Endothelial cell of umbilical vein (primary cell): ENCODE data around the gene PAX3. TPM values are rescaled to one million over a fixed set of nuclear protein-coding genes. Genes with fewer than 3 reads are reported as not detected.

ENCODE experiments used
- BruUV-seq: library from RNA; stranded (reverse); fragments of 400-500 nt; replicated peaks from 2 replicates; lab custom pipeline; 2021; lab: Mats Ljungman, UMichigan
- CTCF ChIA-PET: fragments of 300-600, 350-600 bp; sonication (Branson Sonifier 250); formaldehyde crosslinking; loops from one replicate; lab custom pipeline; 2021; ENCODE audit warnings: antibody characterized with exemption, inconsistent platforms; lab: Charles Lee
- POLR2A ChIA-PET: fragments of 300-600, 350-600 bp; sonication (Branson Sonifier 250); formaldehyde crosslinking; loops from one replicate; lab custom pipeline; 2021; ENCODE audit warnings: antibody characterized with exemption, inconsistent platforms; lab: Charles Lee
- DNase-seq: peaks from one replicate; pipeline ENCODE4 v3.0.0-alpha.2; 2011; ENCODE audit warnings: low read depth, low spot score
- FAIRE-seq: peaks from 2 replicates; lab custom pipeline; 2011; peaks lifted over from hg19 to GRCh38; lab: Jason Lieb, UNC
- H2AFZ ChIP-seq: 2 replicates; pipeline ENCODE4 v1.6.0; 2012; ENCODE audit warnings: low read depth, low read length, control low read depth, inconsistent platforms
- H3K27ac ChIP-seq: 2 replicates; pipeline ENCODE4 v1.5.1; 2011; ENCODE audit warnings: low read depth, mild to moderate bottlenecking, control low read depth, low read length, moderate library complexity; ENCODE audit not compliant: insufficient read depth
- H3K27me3 ChIP-seq, 2 experiments: 2 replicates each; pipeline versions ENCODE4 v1.6.0 to v1.6.1; 2011; ENCODE audit warnings: low read length in 2 of 2, mixed read lengths in 1 of 2; ENCODE audit not compliant: control insufficient read depth in 2 of 2, insufficient read depth in 2 of 2
- H3K36me3 ChIP-seq, 2 experiments: 2 replicates in 1 of 2; 3 replicates in 1 of 2; pipeline ENCODE4 v1.5.1; 2011; ENCODE audit warnings: low read length in 2 of 2, mild to moderate bottlenecking in 1 of 2, moderate library complexity in 1 of 2; ENCODE audit not compliant: control insufficient read depth in 2 of 2, insufficient read depth in 2 of 2; ENCODE audit errors: extremely low read depth in 1 of 2
- H3K4me1 ChIP-seq: 3 replicates; pipeline ENCODE4 v1.5.1; 2011; ENCODE audit warnings: mild to moderate bottlenecking, low read length; ENCODE audit not compliant: control insufficient read depth, insufficient read depth; ENCODE audit errors: extremely low read depth
- H3K4me2 ChIP-seq: 2 replicates; pipeline ENCODE4 v1.6.1; 2011; ENCODE audit warnings: low read length, control low read depth, mixed read lengths; ENCODE audit not compliant: insufficient read depth
- H3K4me3 ChIP-seq, 3 experiments: fragments of 200-600 bp in 1 of 3; sonication (generic), shearing (Covaris generic) in 1 of 3; replicated peaks in 1 of 3; 2 replicates each; pipeline ENCODE4 v1.5.1; 2011 to 2016; ENCODE audit warnings: control low read depth in 3 of 3, low read length in 3 of 3, mild to moderate bottlenecking in 2 of 3, inconsistent platforms in 1 of 3, low read depth in 1 of 3, moderate library complexity in 1 of 3; ENCODE audit not compliant: insufficient read depth in 1 of 3
- H3K79me2 ChIP-seq: 2 replicates; pipeline ENCODE4 v1.6.0; 2012; ENCODE audit warnings: low read length, inconsistent platforms; ENCODE audit not compliant: control insufficient read depth, insufficient read depth
- H3K9ac ChIP-seq: replicated peaks from 2 replicates; pipeline ENCODE3; 2011; ENCODE audit warnings: low read length, control low read depth; ENCODE audit not compliant: insufficient read depth; ENCODE audit errors: extremely low read depth
- H3K9me1 ChIP-seq: replicated peaks from 3 replicates; pipeline ENCODE4 v1.6.0; 2011; ENCODE audit warnings: mild to moderate bottlenecking, low read length; ENCODE audit not compliant: control insufficient read depth, insufficient read depth; ENCODE audit errors: extremely low read depth
- H3K9me3 ChIP-seq: replicated peaks from 2 replicates; pipeline ENCODE4 v1.5.1; 2012; ENCODE audit warnings: low read length, inconsistent platforms; ENCODE audit not compliant: control insufficient read depth, insufficient read depth
- H4K20me1 ChIP-seq: replicated peaks from 2 replicates; pipeline ENCODE3; 2011; ENCODE audit warnings: mild to moderate bottlenecking, low read length; ENCODE audit not compliant: control insufficient read depth, insufficient read depth; ENCODE audit errors: extremely low read depth
- EZH2 ChIP-seq: IDR thresholded peaks from 2 replicates; pipeline ENCODE4 v1.6.1; 2012; ENCODE audit warnings: borderline replicate concordance, low read depth, mild to moderate bottlenecking, moderate library complexity, low read length, inconsistent platforms; ENCODE audit not compliant: severe bottlenecking
- FOS ChIP-seq: IDR thresholded peaks from 2 replicates; pipeline ENCODE4 v1.6.1; 2011; ENCODE audit warnings: mild to moderate bottlenecking, low read length, moderate library complexity, borderline replicate concordance; ENCODE audit not compliant: insufficient read depth
- GATA2 ChIP-seq: IDR thresholded peaks from 2 replicates; pipeline ENCODE4 v1.7.0; 2011; ENCODE audit warnings: low read depth, mild to moderate bottlenecking, moderate library complexity, mixed read lengths, low read length; ENCODE audit not compliant: insufficient read length, insufficient read depth
- JUN ChIP-seq: IDR thresholded peaks from 2 replicates; pipeline ENCODE4 v1.6.1; 2011; ENCODE audit warnings: borderline replicate concordance, low read depth; ENCODE audit not compliant: insufficient read length, insufficient read depth
- MAX ChIP-seq: IDR thresholded peaks from 2 replicates; pipeline ENCODE4 v1.6.1; 2011; ENCODE audit not compliant: insufficient read depth, insufficient read length
- MYC ChIP-seq: IDR thresholded peaks from one replicate; pipeline ENCODE4 v1.6.1; 2011; ENCODE audit warnings: mild to moderate bottlenecking, low read depth, low read length
- POLR2A ChIP-seq: IDR thresholded peaks from 2 replicates; pipeline ENCODE4 v1.6.1; 2012; ENCODE audit warnings: low read depth, mild to moderate bottlenecking, control low read depth, low read length
- POLR2AphosphoS5 ChIP-seq: IDR thresholded peaks from 2 replicates; pipeline ENCODE4 v1.6.1; 2012; ENCODE audit warnings: low read depth, mild to moderate bottlenecking, control low read depth, low read length, moderate library complexity; ENCODE audit not compliant: insufficient read depth
- dilution Hi-C: fragments of 300-500 bp; cut with MboI; formaldehyde crosslinking; loops from one replicate; pipeline ENCODE4 v1.15.0; 2019; ENCODE audit warnings: low sequenced_read_pairs; ENCODE audit not compliant: extremely low pct_ligation_motif_present
- intact Hi-C: fragments of 100-400 bp; cut with micrococcal nuclease; formaldehyde crosslinking; loops from one replicate; pipeline ENCODE4 v1.10.0; 2022
- polyA plus RNA-seq, 4 experiments: library from polyadenylated mRNA; depleted of rRNA in 3 of 4; stranded (reverse) in 3 of 4; unstranded in 1 of 4; fragments of >200 nt; gene quantifications; 2 replicates each; pipeline versions ENCODE4 v1.2.1 to v1.2.3, GENCODE V29; 2011 to 2012; ENCODE audit warnings: missing spikeins in 1 of 4
- total RNA-seq: library from RNA; stranded (reverse); gene quantifications from 2 replicates; pipeline ENCODE4 v1.2.3, GENCODE V29; 2021
- TF ChIP-seq, protein P1 (sequence below), 2 donors: IDR thresholded peaks; 1 replicate in 1 of 2; 2 replicates in 1 of 2; pipeline ENCODE4 v1.5.1; 2011; ENCODE audit warnings: low read length in 2 of 2, mild to moderate bottlenecking in 2 of 2, moderate library complexity in 2 of 2, control low read depth in 1 of 2, inconsistent platforms in 1 of 2, low read depth in 1 of 2; ENCODE audit not compliant: insufficient read depth in 1 of 2; ENCODE audit errors: extremely low read depth in 1 of 2

Gene PAX3
- total and polyA plus RNA-seq, 2 donors (not counting 3 experiments of a cell fraction or from before 2014, with no cell fraction given), result not detected

GRCh38 chr2:222309766-222310165 lies 11.0 kb upstream of the PAX3 start:
- Histone ChIP-seq H3K9me3 (no peaks in the 10 kb centered on the region), H3K4me2 (no peak overlapping the region), H3K4me3 (no peak overlapping the region), H2AFZ (no peak overlapping the region), H3K27ac (no peak overlapping the region), H3K36me3 (no peaks in the 10 kb centered on the region), H3K9me1 (no peaks in the 10 kb centered on the region), H3K27me3 (peaks cover 95 to 100% of the 10 kb centered on the region in 2 experiments), H4K20me1 (no peaks in the 10 kb centered on the region), H3K79me2 (no peaks in the 10 kb centered on the region), H3K4me1 (peaks cover 9% of the 10 kb centered on the region), H3K9ac (no peak overlapping the region)
- intact Hi-C loops (loop anchor here (10.0 kb wide), 1 partner anchor 805 kb away; no protein-coding TSS in a partner anchor), dilution Hi-C loops (no loop called here)
- BruUV-seq, result no TSS peak
- FAIRE-seq, result no peak
- DNase-seq, result no peak
- ChIA-PET CTCF (interaction anchor here (1.9 to 3.2 kb wide), 2 partner anchors 8 to 252 kb away, joined by 7 to 13 read pairs; no protein-coding TSS in a partner anchor), POLR2A (no interaction called here)
- TF ChIP-seq POLR2A (no peak), MYC (no peak), MAX (no peak), GATA2 (no peak), FOS (no peak), JUN (no peak), POLR2AphosphoS5 (no peak), EZH2 (no peak)
- TF ChIP-seq, protein P1, sequence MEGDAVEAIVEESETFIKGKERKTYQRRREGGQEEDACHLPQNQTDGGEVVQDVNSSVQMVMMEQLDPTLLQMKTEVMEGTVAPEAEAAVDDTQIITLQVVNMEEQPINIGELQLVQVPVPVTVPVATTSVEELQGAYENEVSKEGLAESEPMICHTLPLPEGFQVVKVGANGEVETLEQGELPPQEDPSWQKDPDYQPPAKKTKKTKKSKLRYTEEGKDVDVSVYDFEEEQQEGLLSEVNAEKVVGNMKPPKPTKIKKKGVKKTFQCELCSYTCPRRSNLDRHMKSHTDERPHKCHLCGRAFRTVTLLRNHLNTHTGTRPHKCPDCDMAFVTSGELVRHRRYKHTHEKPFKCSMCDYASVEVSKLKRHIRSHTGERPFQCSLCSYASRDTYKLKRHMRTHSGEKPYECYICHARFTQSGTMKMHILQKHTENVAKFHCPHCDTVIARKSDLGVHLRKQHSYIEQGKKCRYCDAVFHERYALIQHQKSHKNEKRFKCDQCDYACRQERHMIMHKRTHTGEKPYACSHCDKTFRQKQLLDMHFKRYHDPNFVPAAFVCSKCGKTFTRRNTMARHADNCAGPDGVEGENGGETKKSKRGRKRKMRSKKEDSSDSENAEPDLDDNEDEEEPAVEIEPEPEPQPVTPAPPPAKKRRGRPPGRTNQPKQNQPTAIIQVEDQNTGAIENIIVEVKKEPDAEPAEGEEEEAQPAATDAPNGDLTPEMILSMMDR (IDR thresholded peaks at IDR 0.05; ENCODE audit: extremely low read depth in 1 of 2, insufficient read depth in 1 of 2, low read depth in 1 of 2, low read length in 2 of 2), result no peak
